Measurements from ENCODE around the gene CHRNA7. TPM values are rescaled to one million over a fixed set of nuclear protein-coding genes. Genes with fewer than 3 reads are reported as not detected.

Gene CHRNA7
- total and polyA plus RNA-seq, 9 donors, result 1.6 to 5.2 (median 3.3) TPM

DNA sequence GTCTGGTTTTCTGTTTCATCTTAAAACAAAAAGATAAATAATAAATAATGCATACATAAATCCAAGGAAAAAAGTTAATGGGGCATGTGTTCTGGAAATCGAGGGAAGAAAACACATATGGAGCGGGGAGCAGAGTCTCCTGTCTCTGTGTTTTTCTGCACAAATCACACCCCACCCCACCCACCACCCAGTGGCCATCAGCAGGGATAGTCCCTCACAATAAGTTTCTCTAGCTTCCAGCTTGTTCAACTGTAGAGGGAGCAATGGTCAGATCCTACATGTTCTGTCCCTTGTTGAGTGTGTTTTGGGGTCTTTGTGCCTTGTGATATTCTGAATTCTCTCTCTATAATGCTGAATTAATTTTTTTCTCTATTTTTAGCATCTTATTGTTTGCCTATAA is 26.8 kb upstream of the CHRNA7 start:
- intact Hi-C loops (cut with DNase I), result no loop called here
- Histone ChIP-seq H3K4me3 (no peak overlapping the region), H3K27me3 (no peaks in the 10 kb centered on the region), H3K27ac (no peak overlapping the region), H3K36me3 (no peaks in the 10 kb centered on the region), H3K9me3 (no peaks in the 10 kb centered on the region), H3K4me1 (ENCODE audit: insufficient read depth) (no peaks in the 10 kb centered on the region)
- no peak for TF ChIP-seq POLR2A (IDR thresholded peaks at IDR 0.05)
- TF ChIP-seq, protein P1, sequence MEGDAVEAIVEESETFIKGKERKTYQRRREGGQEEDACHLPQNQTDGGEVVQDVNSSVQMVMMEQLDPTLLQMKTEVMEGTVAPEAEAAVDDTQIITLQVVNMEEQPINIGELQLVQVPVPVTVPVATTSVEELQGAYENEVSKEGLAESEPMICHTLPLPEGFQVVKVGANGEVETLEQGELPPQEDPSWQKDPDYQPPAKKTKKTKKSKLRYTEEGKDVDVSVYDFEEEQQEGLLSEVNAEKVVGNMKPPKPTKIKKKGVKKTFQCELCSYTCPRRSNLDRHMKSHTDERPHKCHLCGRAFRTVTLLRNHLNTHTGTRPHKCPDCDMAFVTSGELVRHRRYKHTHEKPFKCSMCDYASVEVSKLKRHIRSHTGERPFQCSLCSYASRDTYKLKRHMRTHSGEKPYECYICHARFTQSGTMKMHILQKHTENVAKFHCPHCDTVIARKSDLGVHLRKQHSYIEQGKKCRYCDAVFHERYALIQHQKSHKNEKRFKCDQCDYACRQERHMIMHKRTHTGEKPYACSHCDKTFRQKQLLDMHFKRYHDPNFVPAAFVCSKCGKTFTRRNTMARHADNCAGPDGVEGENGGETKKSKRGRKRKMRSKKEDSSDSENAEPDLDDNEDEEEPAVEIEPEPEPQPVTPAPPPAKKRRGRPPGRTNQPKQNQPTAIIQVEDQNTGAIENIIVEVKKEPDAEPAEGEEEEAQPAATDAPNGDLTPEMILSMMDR (IDR thresholded peaks at IDR 0.05), result no peak
- TF ChIP-seq EP300 (IDR thresholded peaks at IDR 0.05), result no peak
- no peak for DNase-seq
- WGBS, 3 donors, result 82 to 91% (median 84%) methylated on average over 2 of the region's 2 CpGs

DNA sequence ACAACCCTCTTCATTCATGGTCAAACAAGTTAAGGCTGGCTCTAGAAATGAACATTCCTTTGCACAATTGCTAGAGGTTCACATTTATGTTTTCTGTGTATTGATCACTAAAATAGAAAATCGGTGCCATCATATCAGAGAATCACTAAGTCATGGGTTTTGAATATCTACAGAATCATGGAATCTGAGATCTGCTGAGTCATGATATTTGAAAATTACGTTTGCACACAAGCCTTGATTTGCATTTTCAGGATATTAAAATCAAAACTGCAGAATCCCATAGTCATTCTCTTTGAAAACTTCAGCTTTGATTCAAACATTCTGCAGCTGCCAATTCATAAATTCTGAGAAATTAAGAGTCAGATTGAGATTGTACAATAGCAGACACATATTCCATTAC is 26.1 kb upstream of the CHRNA7 start:
- Histone ChIP-seq H3K36me3 (no peaks in the 10 kb centered on the region), H3K4me1 (ENCODE audit: insufficient read depth) (no peaks in the 10 kb centered on the region), H3K4me3 (no peak overlapping the region), H3K27ac (no peak overlapping the region), H3K9me3 (no peaks in the 10 kb centered on the region), H3K27me3 (no peaks in the 10 kb centered on the region)
- DNase-seq, result no peak
- intact Hi-C loops (cut with DNase I), result no loop called here
- TF ChIP-seq EP300 (IDR thresholded peaks at IDR 0.05) (no peak), POLR2A (IDR thresholded peaks at IDR 0.05) (no peak)
- TF ChIP-seq, protein P1 (IDR thresholded peaks at IDR 0.05), result no peak
- 62 to 72% (median 64%) methylated on average over 2 of the region's 2 CpGs for WGBS, 3 donors

DNA sequence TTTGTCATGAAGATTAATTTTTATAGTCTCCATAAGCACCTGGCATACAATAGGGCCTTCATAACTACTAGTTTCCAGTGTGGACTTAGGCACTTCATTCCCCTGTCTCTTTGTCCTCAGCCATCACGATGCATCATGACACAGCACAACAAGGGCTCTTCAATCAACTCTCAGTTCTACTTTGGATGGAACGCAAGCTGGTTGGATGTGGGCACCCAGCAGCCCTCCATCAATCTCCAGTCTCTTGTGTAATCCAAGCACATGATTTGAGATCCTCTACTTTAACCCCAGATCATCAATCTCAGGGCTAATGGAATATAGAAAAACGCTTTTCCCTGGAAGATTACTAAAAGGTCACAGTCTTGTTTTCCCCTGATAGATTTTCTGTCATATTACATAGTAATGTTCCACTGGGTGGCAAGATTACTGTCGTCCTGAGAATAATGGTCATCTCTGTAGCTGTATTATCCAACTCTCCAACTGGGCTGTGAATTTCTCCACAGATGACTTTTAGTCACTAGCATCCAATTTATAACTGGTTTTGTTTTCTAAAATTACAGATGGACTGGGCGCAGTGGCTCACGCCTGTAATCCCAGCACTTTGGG is 22.9 kb upstream of the CHRNA7 start:
- H3K9me3 ChIP-seq, result no peaks in the 10 kb centered on the region
- no peak overlapping the region for H3K27ac ChIP-seq
- H3K36me3 ChIP-seq, result no peaks in the 10 kb centered on the region
- no peaks in the 10 kb centered on the region for H3K4me1 ChIP-seq (ENCODE audit: insufficient read depth)
- WGBS, 3 donors, result 64 to 83% (median 70%) methylated on average over 6 of the region's 6 CpGs
- intact Hi-C loops (cut with DNase I), result no loop called here
- no peaks in the 10 kb centered on the region for H3K27me3 ChIP-seq
- H3K4me3 ChIP-seq, result no peak overlapping the region
- TF ChIP-seq, protein P1 (IDR thresholded peaks at IDR 0.05), result no peak
- no peak for TF ChIP-seq POLR2A (IDR thresholded peaks at IDR 0.05)
- no peak for TF ChIP-seq EP300 (IDR thresholded peaks at IDR 0.05)
- no peak for DNase-seq

DNA sequence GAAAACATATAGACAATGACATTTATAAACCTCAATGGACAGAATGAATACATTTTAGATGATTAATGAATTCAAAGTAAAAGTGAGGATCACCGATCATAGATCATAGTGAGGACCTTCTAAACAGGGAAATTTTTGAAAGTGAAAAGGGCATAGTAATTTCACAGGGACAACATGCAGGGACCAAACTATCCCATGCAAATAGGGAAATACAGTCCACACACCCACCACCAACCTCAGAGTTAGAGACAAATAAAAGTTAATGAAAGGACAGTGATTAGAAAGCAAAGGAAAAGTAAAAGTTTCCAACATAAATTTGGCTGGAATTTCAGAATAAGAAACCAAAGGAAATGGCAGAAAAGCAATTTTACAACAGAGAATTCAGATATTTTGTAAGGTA is 15.4 kb upstream of the CHRNA7 start:
- intact Hi-C loops (cut with DNase I), result no loop called here
- no peaks in the 10 kb centered on the region for H3K36me3 ChIP-seq
- H3K4me3 ChIP-seq, result no peak overlapping the region
- H3K9me3 ChIP-seq, result no peaks in the 10 kb centered on the region
- no peak overlapping the region for H3K27ac ChIP-seq
- no peak for DNase-seq
- TF ChIP-seq POLR2A (IDR thresholded peaks at IDR 0.05) (no peak), EP300 (IDR thresholded peaks at IDR 0.05) (no peak)
- TF ChIP-seq, protein P1 (IDR thresholded peaks at IDR 0.05), result no peak
- H3K27me3 ChIP-seq, result no peaks in the 10 kb centered on the region
- H3K4me1 ChIP-seq (ENCODE audit: insufficient read depth), result no peaks in the 10 kb centered on the region
- WGBS, 3 donors, result 83 to 91% (median 87%) methylated on average over 1 of the region's 1 CpG
